OCI-LY7 (cell line): ENCODE measurements around the gene PSMB11.

Experiments
- EZH2phosphoT487 ChIP-seq: fragments of 200-600 bp; sonication (generic); IDR thresholded peaks from 2 replicates; pipeline ENCODE4 v1.6.1; 2018; ENCODE audit warnings: low read depth, borderline replicate concordance, mild to moderate bottlenecking, mixed run types, antibody characterized with exemption, low read length, moderate library complexity, mixed read lengths
- TF ChIP-seq, protein P1 (sequence below): fragments of 200-600 bp; sonication (generic); conservative IDR thresholded peaks from 2 replicates; pipeline ENCODE4 v1.5.1; 2014; ENCODE audit warnings: mild to moderate bottlenecking, antibody characterized with exemption, low read length, moderate library complexity, mixed read lengths

- TF ChIP-seq, protein P1, sequence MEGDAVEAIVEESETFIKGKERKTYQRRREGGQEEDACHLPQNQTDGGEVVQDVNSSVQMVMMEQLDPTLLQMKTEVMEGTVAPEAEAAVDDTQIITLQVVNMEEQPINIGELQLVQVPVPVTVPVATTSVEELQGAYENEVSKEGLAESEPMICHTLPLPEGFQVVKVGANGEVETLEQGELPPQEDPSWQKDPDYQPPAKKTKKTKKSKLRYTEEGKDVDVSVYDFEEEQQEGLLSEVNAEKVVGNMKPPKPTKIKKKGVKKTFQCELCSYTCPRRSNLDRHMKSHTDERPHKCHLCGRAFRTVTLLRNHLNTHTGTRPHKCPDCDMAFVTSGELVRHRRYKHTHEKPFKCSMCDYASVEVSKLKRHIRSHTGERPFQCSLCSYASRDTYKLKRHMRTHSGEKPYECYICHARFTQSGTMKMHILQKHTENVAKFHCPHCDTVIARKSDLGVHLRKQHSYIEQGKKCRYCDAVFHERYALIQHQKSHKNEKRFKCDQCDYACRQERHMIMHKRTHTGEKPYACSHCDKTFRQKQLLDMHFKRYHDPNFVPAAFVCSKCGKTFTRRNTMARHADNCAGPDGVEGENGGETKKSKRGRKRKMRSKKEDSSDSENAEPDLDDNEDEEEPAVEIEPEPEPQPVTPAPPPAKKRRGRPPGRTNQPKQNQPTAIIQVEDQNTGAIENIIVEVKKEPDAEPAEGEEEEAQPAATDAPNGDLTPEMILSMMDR, result no peak
- no peak for TF ChIP-seq EZH2phosphoT487
Observed at GRCh38 chr14:23021889-23022442, 20.0 kb upstream of the PSMB11 start.
